ENCODE results near the gene SMG1. TPM values are rescaled to one million over a fixed set of nuclear protein-coding genes. Genes with fewer than 3 reads are reported as not detected.

SMG1 gene
- total and polyA plus RNA-seq, 4 donors: 11.3 to 139 (median 43.0) TPM

GRCh38 chr16:18809165-18809564 is 117.0 kb downstream of the SMG1 start:
- H3K9me3 ChIP-seq (ENCODE audit: control insufficient read depth in 4 of 4, insufficient read depth in 3 of 4, low read length in 3 of 4): no peaks in the 10 kb centered on the region

GRCh38 chr16:18805257-18805773 is 120.9 kb downstream of the SMG1 start:
- no peak for TF ChIP-seq CTCF (IDR thresholded peaks at IDR 0.05; ENCODE audit: control extremely low read depth, extremely low read depth)
- ATAC-seq (ENCODE audit: insufficient read depth, low FRiP score) (no peak), DNase-seq (no peak)
- no peaks in the 10 kb centered on the region for H3K27me3 ChIP-seq (ENCODE audit: control insufficient read depth in 3 of 3, insufficient read depth in 3 of 3, low read length in 2 of 3)
- H3K4me1 ChIP-seq (ENCODE audit: control insufficient read depth in 5 of 5, insufficient read depth in 5 of 5, low read length in 5 of 5): peaks cover 0 to 3% (median 0%) of the 10 kb centered on the region in 5 donors
- no peak overlapping the region for H3K27ac ChIP-seq (ENCODE audit: low read depth in 1 of 2, low read length in 1 of 2)
- H3K36me3 ChIP-seq (ENCODE audit: control insufficient read depth in 4 of 4, insufficient read depth in 4 of 4, low read length in 4 of 4): peaks cover 7 to 23% (median 14%) of the 10 kb centered on the region in 4 donors
- WGBS, 2 donors: 14 to 21% methylated on average over 2 of the region's 2 CpGs
- no peaks in the 10 kb centered on the region for H3K9me3 ChIP-seq (ENCODE audit: control insufficient read depth in 4 of 4, insufficient read depth in 3 of 4, low read length in 3 of 4)
- no peak overlapping the region for H3K9ac ChIP-seq (ENCODE audit: insufficient read depth in 1 of 2, low read length in 2 of 2)
- no peak overlapping the region for H3K4me3 ChIP-seq

More at GRCh38 chr16:18809165-18809564, 117.0 kb downstream of the SMG1 start:
- no peak for ATAC-seq (ENCODE audit: insufficient read depth, low FRiP score)
- Histone ChIP-seq H3K9ac (ENCODE audit: insufficient read depth in 1 of 2, low read length in 2 of 2) (no peak overlapping the region), H3K27me3 (ENCODE audit: control insufficient read depth in 3 of 3, insufficient read depth in 3 of 3, low read length in 2 of 3) (no peaks in the 10 kb centered on the region), H3K4me1 (ENCODE audit: control insufficient read depth in 5 of 5, insufficient read depth in 5 of 5, low read length in 5 of 5) (no peaks in the 10 kb centered on the region), H3K4me3 (no peak overlapping the region), H3K36me3 (ENCODE audit: control insufficient read depth in 4 of 4, insufficient read depth in 4 of 4, low read length in 4 of 4) (peaks cover 18 to 41% (median 27%) of the 10 kb centered on the region in 4 donors), H3K27ac (ENCODE audit: low read depth in 1 of 2, low read length in 1 of 2) (no peak overlapping the region)
- WGBS, 2 donors: 88 to 92% methylated on average over 13 of the region's 13 CpGs
- no peak for TF ChIP-seq CTCF (IDR thresholded peaks at IDR 0.05; ENCODE audit: control extremely low read depth, extremely low read depth)
- no peak for DNase-seq

GRCh38 chr16:18804540-18804939 is 121.7 kb downstream of the SMG1 start:
- no peak for ATAC-seq (ENCODE audit: insufficient read depth, low FRiP score)
- WGBS, 2 donors: 48 to 54% methylated on average over 3 of the region's 3 CpGs
- no peak overlapping the region for H3K9ac ChIP-seq (ENCODE audit: insufficient read depth in 1 of 2, low read length in 2 of 2)
- H3K27me3 ChIP-seq (ENCODE audit: control insufficient read depth in 3 of 3, insufficient read depth in 3 of 3, low read length in 2 of 3): no peaks in the 10 kb centered on the region
- peaks cover 0 to 11% (median 2%) of the 10 kb centered on the region in 5 donors for H3K4me1 ChIP-seq (ENCODE audit: control insufficient read depth in 5 of 5, insufficient read depth in 5 of 5, low read length in 5 of 5)
- no peak for TF ChIP-seq CTCF (IDR thresholded peaks at IDR 0.05; ENCODE audit: control extremely low read depth, extremely low read depth)
- no peak overlapping the region for H3K4me3 ChIP-seq
- DNase-seq: no peak
- H3K27ac ChIP-seq (ENCODE audit: low read depth in 1 of 2, low read length in 1 of 2): peak overlapping the region in 1 of 2 donors; percentile 49
- peaks cover 6 to 21% (median 12%) of the 10 kb centered on the region in 4 donors for H3K36me3 ChIP-seq (ENCODE audit: control insufficient read depth in 4 of 4, insufficient read depth in 4 of 4, low read length in 4 of 4)
- no peaks in the 10 kb centered on the region for H3K9me3 ChIP-seq (ENCODE audit: control insufficient read depth in 4 of 4, insufficient read depth in 3 of 4, low read length in 3 of 4)
